ENCODE measurements around the gene GPRIN2.

Gene GPRIN2

GRCh38 chr10:46539596-46540411 is 16.7 kb downstream of the GPRIN2 start:
- Histone ChIP-seq H3F3A (ENCODE audit: control insufficient read depth, insufficient read depth) (no peaks in the 10 kb centered on the region), H3K4me3 (ENCODE audit: low read length) (no peak overlapping the region), H3K4me1 (ENCODE audit: control insufficient read depth, low read length) (no peaks in the 10 kb centered on the region), H3K9me3 (ENCODE audit: control insufficient read depth, insufficient read depth, low read length) (no peaks in the 10 kb centered on the region), H3K9me2 (replicated peaks; ENCODE audit: control insufficient read depth, low read length) (no peaks in the 10 kb centered on the region), H3K4me2 (ENCODE audit: low read length) (no peak overlapping the region), H3K27ac (ENCODE audit: low read depth, low read length) (no peak overlapping the region), H3K27me3 (ENCODE audit: control insufficient read depth, low read length) (peaks cover 4% of the 10 kb centered on the region), H3K36me3 (ENCODE audit: control insufficient read depth, low read length) (no peaks in the 10 kb centered on the region), H3K79me2 (ENCODE audit: control insufficient read depth, low read length) (no peaks in the 10 kb centered on the region), H4K20me1 (ENCODE audit: control insufficient read depth, insufficient read depth, low read depth, low read length) (no peaks in the 10 kb centered on the region)
- TF ChIP-seq EZH2phosphoT487 (IDR thresholded peaks at IDR 0.05; ENCODE audit: borderline replicate concordance, low read length) (no peak), CTCF (IDR thresholded peaks at IDR 0.05; ENCODE audit: low read depth, low read length, poor library complexity, severe bottlenecking) (no peak)

GRCh38 chr10:46538717-46539426 is 17.6 kb downstream of the GPRIN2 start:
- H3K79me2 ChIP-seq (ENCODE audit: control insufficient read depth, low read length), result no peaks in the 10 kb centered on the region
- no peaks in the 10 kb centered on the region for H3F3A ChIP-seq (ENCODE audit: control insufficient read depth, insufficient read depth)
- no peaks in the 10 kb centered on the region for H3K9me3 ChIP-seq (ENCODE audit: control insufficient read depth, insufficient read depth, low read length)
- H3K36me3 ChIP-seq (ENCODE audit: control insufficient read depth, low read length), result no peaks in the 10 kb centered on the region
- no peaks in the 10 kb centered on the region for H3K4me1 ChIP-seq (ENCODE audit: control insufficient read depth, low read length)
- H4K20me1 ChIP-seq (ENCODE audit: control insufficient read depth, insufficient read depth, low read depth, low read length), result no peaks in the 10 kb centered on the region
- H3K4me3 ChIP-seq (ENCODE audit: low read length), result no peak overlapping the region
- H3K4me2 ChIP-seq (ENCODE audit: low read length), result no peak overlapping the region
- no peak overlapping the region for H3K27ac ChIP-seq (ENCODE audit: low read depth, low read length)
- no peaks in the 10 kb centered on the region for H3K9me2 ChIP-seq (replicated peaks; ENCODE audit: control insufficient read depth, low read length)
- TF ChIP-seq CTCF (IDR thresholded peaks at IDR 0.05; ENCODE audit: low read depth, low read length, poor library complexity, severe bottlenecking), result no peak
- TF ChIP-seq EZH2phosphoT487 (IDR thresholded peaks at IDR 0.05; ENCODE audit: borderline replicate concordance, low read length), result no peak
- peaks cover 4% of the 10 kb centered on the region for H3K27me3 ChIP-seq (ENCODE audit: control insufficient read depth, low read length)

GRCh38 chr10:46538155-46538554 is 18.3 kb downstream of the GPRIN2 start:
- Histone ChIP-seq H3K4me1 (ENCODE audit: control insufficient read depth, low read length) (no peaks in the 10 kb centered on the region), H3K4me3 (ENCODE audit: low read length) (no peak overlapping the region), H3K4me2 (ENCODE audit: low read length) (no peak overlapping the region), H3K9me3 (ENCODE audit: control insufficient read depth, insufficient read depth, low read length) (no peaks in the 10 kb centered on the region), H4K20me1 (ENCODE audit: control insufficient read depth, insufficient read depth, low read depth, low read length) (no peaks in the 10 kb centered on the region), H3K79me2 (ENCODE audit: control insufficient read depth, low read length) (no peaks in the 10 kb centered on the region), H3K36me3 (ENCODE audit: control insufficient read depth, low read length) (no peaks in the 10 kb centered on the region), H3F3A (ENCODE audit: control insufficient read depth, insufficient read depth) (no peaks in the 10 kb centered on the region), H3K9me2 (replicated peaks; ENCODE audit: control insufficient read depth, low read length) (no peaks in the 10 kb centered on the region), H3K27me3 (ENCODE audit: control insufficient read depth, low read length) (peaks cover 4% of the 10 kb centered on the region), H3K27ac (ENCODE audit: low read depth, low read length) (no peak overlapping the region)
- TF ChIP-seq EZH2phosphoT487 (IDR thresholded peaks at IDR 0.05; ENCODE audit: borderline replicate concordance, low read length) (no peak), CTCF (IDR thresholded peaks at IDR 0.05; ENCODE audit: low read depth, low read length, poor library complexity, severe bottlenecking) (no peak)

Measured in DOHH2 (cell line).